ENCODE results near the gene VSIR.

The VSIR gene

DNA sequence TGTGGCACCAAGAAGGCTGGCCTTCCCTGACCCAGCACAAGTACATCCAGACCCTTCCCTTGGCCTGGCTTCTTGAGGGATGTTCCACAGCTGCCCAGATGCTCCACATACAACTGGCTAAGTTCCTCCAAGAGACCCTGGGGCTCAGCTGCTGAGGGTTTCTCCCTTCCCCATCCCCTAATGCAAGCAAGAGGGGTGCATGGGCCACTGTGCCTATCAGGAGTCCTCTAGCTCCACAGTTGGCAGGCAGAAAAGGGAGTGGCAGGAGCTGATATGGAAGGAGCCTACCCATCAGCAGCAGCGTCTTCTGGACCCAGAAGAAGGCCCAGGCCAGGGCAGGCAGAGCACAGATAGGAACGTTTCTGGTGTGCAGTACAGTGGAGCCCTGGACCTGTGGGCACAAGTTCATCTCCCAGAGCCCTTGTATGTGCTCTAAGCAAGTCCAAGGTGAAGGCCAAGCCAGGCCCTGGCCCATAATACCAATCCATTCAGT is 26.2 kb downstream of the VSIR start:
- no peak for DNase-seq (ENCODE audit: low read depth in 2 of 2)

DNA sequence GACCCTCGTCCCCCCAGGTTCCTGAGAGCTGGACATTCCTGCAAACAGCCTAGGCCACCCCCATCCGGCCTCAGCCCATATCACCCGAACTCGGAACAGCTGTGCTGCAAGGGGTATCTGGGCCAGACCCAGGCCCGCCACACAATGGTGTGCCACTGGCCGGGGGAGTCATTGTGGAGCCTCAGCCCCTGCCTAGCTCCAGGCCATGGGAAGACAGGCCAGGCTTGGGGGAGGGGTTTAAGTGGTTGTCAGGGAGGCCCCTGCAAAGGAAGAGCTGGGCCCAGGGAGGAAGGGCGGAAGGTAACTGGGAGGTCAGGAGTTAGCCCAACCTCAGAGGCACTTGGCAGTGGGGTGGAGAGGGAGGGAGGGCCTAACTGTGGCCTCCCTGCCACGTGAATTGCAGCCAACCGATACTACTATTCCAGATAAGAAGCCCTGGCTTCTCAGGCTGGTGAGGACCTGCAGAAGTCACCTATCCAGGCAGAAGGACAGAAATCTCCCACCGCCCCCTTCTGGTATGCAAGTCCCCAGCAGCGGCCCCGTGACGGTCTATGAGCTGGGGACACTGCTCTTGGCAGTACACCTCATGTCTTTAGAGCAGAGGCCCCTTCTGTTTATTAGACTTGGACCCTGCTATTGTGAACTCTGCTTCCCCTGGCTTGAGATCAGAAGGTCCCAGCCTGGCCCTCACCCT is 26.8 kb downstream of the VSIR start:
- no peak for DNase-seq (ENCODE audit: low read depth in 2 of 2)

DNA sequence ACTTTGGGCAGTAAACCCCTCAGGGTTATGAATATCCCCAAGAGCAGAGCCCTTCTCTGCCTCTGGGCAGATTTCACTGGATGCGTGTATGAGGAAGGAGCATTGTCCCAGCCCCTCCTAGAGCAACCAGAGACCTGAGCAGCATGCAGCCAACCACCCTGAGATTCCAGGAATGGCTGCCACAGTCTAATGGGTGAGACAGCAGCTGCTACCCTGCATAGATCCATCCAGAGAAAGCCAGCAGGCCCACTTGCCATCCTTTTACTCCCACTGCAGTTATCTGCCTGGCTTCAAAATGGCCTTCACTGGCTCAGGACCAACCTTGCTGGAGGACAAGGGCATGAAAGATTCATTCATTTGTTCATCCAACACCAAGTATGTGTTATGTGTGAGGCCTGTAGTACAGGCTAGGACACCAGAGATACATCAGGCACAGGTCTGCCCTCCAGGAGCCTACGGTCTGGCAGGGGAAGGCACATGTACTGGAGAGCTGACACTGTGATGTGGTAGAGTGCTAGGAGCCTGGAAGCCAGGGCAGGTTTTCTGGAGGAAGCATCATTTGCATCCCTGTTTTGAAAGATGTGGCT is 27.6 kb downstream of the VSIR start:
- DNase-seq (ENCODE audit: low read depth in 2 of 2) = no peak

DNA sequence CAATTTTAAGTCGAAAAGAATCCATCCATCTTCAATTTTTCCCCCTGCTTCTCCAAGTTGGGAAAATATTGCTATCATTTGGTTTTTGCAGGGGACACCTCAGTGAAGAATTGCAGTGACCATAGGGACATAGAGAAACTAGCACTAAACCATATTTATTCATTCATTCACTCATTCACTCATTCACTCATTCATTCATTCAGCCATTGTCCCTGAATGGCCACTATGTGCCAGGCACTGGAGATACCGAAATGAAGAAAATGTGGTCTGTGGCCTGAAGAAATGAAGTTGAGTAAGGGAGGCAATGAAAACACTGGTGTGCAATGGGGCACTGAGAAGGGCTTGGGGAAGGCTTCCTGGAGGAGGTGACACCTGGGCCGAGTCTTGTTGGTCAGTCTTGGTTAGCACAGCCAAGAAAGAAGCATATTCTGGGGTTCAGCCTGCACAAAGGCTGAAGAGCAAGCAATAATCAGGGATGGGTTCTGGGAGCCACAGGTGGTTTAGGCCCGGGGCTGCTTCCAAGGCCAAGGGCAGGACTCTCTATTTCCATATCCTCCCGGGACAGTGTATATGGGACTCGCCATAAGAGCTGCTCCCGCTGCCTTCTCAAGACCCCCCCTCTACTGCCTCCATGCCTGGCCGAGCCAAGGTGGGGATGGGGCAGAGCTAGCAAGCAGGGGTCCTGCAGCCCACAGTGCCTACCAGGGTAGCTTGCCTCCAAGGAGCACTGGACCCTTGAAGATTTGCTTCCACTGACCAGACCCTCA is 28.2 kb downstream of the VSIR start:
- no peak for DNase-seq (ENCODE audit: low read depth in 2 of 2)

DNA sequence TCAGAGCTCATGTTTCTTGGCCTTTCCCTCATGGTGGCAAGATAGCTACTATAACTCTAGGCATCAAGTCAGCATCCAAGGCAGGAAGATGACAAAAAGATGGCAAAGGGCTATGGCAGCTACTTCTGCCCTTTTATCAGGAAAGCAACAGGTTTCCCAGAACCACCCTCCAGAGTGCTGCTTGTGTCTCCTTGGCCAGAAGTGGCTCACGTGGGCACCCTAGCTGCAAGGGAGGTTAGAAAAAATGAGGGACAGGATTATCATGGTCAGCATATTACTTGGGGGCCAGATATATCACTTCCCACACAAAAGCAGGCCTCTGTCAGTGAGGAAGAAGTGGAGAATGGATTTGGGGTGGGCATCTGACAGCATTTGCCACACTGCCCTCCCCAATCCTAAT is 29.5 kb downstream of the VSIR start:
- DNase-seq (ENCODE audit: low read depth in 2 of 2) = no peak

DNA sequence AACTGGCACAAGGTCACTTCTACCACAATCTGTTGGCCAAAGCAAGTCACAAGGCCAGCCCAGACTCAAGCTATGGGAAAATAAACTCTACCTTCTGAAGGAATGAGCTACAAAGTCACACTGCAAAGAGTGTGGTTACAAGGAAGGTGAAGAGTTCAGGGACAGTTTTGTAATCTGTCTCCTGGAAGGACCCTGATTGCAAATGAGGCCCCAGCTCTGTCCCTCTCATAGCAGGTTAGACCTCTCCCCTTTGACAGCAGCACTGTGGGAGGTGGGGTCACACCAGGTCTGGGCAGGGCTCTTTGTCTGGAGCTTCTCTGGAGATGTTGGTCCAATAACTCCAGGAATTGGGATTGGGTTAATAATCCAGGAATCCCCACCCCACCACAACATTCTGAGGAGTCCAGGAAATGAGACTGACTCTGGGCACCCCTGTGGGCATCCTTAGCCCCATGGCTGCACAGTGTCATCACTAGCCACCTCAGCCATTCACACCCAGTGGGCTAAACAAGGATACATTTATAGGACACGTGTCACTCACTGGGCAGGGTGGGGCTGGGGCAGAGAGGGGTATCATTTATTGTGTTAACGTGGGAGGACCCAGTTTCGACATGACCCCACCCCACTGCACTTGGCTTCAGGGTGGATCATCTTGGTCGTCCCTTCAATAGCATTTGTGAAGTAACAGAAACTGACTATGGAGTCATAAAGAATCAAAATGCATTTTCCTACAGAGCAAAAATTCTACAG is 30.1 kb downstream of the VSIR start:
- DNase-seq (ENCODE audit: low read depth in 2 of 2) = no peak

DNA sequence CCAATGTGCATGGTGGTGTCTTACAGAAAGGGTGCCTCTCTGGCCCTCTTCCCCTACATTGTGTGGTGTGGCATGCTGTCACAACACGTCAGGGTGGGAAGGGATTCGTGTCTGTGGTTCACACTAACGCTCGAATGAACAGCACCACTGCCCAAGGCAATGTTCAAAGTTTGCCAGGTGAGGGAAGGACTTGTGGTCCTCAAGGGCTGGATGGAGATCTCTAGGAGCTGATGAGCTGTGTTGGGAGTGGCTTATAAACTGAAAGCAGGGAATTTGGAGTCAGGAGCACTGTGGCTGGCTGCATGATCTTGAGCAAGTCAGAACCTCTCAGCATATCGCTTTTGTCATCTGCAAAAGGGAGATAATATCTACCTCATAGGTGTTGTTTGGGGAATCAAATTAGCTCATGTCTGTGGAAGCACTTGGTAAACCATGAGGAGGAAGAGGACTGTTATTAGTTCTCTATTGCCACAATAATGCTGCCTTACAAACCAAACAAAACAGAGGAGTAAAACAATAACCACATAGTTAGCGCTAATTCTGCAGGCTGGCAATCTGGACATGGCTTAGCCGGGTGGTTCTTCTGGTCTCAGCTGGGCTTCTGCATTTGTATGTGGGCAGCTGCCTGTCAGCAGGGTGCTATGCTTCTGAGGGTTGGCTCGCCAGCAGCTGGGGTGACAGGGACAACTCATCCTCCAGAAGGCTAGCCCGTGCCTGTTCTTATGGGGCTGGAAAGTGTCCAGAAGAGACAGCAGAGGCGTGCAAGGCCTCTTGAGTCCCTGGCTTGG is 30.8 kb downstream of the VSIR start:
- no peak for DNase-seq (ENCODE audit: low read depth in 2 of 2)

DNA sequence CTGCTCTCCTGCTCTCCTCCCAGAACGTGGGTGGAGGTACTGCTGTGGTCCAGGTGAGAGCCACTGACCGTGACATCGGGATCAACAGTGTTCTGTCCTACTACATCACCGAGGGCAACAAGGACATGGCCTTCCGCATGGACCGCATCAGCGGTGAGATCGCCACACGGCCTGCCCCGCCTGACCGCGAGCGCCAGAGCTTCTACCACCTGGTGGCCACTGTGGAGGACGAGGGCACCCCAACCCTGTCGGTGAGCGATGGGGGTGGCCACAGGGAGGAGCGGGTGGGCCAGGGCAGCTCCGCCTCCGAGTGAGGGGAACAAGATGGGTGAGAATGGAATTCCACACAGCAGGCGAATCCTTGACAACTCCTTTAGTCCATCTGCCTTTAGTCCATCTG is 31.6 kb downstream of the VSIR start:
- no peak for DNase-seq (ENCODE audit: low read depth in 2 of 2)

DNA sequence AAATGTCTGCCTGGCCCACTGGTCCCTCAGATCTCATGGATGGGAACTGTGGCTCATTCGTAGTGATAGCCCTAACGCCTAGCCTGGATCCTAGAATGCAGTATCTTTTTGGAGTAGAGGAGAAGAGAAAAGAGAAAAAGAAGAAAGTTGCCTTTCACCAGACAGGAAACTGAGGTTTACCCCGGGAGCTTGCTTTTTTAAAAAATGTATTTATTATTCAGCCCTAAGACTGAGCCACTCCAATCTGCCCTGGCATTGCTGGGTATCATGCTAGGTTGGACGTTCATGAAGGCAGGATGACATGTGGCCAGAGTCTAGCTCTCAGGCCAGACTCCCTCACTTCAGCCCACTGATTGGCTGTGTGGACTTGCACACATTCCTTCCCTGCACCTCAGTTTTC is 32.3 kb downstream of the VSIR start:
- no peak for DNase-seq (ENCODE audit: low read depth in 2 of 2)

DNA sequence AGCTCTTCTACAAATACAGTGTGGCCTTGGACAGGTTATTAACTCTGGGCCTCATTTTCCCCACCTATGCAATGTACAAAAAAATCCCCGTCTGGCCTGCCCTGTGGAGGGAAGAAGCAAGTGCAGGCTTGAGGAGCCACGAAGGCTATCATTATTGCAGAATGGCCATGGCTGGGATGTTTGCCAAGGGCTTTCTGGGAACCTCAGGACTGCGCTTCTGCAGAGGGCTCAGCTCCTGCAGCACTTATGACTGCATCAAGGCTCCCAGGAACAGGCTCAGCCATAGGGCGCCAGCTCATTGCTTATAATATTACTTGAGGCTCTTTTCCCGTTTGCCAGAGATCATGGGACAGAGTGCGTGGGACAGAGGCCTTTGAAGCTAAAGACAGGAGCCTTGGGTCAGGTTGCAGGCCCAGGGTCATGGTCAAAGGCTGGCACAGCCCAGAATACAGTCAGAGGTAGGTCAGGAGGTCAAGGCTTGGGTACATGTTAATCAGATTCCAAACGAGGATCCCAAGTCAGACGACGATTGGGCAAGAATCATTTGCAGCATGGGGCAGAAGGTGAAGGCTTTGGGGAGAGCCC is 33.2 kb downstream of the VSIR start:
- no peak for DNase-seq (ENCODE audit: low read depth in 2 of 2)

DNA sequence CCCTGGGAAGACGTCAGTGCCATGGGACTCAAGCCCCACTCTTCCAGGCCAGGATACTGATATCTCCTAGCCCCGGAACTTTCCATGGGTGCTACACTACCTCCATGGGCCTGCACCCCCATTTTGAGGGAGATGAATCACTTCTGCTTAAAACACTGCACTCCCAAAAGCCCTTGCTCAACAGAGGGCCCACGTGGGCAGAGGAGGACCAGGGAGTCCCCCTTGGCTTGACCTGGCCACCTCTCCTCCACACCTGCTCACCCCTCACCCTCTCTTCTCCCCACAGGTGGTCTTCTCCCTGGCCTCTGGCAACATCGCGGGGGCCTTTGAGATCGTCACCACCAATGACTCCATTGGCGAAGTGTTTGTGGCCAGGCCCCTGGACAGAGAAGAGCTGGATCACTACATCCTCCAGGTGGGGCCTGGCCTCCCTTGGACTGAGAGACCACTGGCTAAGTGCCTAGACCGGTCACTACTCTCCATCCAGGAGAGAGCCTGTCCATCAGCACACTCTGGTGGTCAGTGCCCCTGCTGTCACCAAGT is 33.9 kb downstream of the VSIR start:
- DNase-seq (ENCODE audit: low read depth in 2 of 2) = no peak

DNA sequence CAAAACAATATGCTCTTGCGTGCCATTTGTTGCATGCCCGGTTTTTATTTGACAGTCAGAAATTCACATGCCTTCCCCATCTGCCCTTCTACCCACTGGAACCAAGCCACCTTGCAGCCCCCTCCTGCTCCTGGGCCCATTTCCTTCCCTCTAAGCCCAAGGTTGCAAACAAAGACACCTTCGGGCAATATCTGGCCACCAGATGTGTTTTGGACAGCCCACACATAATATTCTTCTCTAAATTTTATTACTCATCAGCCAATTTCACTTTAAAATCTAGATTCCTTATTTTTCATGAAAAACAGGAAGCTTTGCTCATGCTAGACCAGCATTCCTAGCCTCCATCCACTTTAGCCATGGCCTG is 35.5 kb downstream of the VSIR start:
- no peak for DNase-seq (ENCODE audit: low read depth in 2 of 2)

DNA sequence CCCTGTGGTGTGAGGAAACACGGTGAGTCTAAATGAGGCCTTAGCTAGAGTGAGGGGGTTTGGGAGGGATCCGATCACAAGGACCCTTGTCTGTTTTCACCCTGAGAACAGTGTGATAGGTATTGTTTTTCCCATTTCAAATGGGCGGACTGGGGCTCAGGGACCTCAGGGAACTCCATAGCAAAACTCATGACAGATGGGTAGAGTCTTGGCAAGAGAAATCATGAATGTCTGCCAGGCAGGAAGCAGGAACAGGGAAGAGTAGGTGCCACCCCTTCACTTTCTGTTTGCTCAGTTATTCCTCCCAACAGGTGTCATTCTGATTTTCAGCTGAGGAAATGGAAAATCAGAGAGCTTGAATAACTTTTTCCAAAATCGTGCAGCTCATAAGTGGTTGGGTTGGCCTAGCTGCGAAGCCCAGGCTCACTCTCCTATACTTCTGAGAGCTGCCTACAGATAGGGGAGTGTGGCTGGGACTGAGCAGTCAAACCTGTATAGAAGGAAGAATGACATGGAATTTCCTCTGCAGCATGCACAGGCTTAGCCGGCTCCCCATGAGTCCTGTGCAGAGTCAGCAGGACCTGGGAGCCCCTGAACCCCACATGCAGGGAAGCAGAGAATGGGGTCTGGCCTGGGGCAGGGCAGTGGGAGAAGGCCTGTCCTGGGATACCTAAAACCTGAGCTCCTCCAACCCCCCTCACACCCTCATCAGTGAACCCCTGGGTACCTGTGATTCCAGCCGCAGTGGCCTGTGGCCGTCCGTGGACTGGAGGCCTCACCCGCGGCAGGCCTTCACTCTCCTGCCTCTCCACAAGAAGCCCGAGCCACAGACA is 36.1 kb downstream of the VSIR start:
- DNase-seq (ENCODE audit: low read depth in 2 of 2) = no peak

DNA sequence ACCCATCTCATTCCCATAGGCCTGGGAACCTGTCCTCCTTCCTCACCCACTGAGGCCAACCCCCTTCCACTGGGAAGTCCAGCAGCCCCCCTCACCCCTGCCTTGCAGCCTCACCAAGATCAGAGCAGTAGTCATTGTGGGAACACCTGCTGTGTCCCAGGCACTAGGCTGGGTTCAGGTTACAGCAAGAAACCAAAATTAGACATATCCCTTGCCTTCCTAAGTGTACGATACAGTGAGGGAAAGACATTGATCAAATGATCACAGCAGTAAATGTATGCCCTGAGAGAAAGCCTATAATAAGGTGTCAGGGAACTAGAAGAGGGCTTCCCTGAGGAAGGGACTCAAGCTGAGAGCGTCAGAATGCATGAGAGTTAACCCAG is 36.8 kb downstream of the VSIR start:
- DNase-seq (ENCODE audit: low read depth in 2 of 2) = no peak

DNA sequence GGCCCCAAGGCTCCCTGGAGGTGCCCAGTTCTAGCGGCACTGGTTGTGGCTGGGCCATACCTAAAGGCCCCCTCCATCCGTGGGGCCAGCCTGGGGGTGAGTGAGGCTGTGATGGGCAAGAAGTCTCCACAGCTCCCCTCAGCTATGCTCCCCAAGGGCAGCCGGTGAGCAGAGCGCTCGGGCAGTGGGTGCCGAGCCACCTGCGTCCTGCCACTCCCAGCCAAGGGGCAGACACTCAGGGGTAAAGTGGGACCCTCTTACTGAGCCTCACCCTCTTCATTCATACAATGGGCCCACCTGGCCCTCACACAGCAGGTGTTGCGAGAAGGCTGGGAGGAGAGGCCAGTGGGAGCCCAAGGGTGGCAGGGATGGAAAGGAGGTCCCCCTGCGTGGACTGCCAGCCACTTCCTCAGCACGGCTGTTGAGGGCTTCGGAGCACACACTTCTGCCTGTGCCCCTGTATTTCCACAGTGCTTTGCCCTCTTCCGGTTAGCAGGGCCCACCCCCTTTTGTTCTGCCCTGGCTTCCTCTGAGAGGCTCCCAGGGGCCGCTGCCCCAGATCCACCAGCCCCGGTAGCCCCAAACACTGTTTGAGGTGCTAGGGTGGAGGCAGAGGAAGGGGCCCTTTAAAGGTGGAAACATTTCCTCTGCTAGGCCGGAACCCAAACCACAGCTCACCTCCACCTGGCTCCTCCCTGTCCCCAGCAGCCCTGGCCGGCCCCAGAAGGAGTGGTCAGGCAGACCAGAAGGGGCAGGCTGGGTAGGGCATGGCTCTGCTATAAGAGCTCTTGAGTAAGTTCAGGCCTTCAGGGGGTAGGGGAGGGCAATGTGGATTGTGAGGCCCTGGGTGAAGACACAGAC is 37.4 kb downstream of the VSIR start:
- no peak for DNase-seq (ENCODE audit: low read depth in 2 of 2)

DNA sequence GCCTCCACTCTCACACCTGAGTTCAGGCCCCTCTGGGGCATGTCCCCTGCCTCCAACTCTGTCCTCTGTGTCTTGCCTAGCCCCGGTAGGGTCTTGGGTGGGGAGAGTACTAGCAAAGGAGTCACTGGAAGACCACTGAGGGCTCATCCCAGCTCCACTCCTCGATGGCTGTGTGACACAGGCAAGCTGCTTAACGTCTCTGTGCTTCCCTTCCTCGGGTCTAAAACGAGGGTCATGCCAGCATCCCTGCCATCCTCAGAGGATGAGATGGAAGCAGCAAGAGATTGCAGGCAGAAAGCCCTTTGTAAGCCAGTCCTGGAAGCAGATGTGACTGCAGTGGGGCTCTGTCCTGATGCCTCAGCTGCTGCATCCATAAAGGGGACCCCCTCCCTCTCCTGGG is 38.5 kb downstream of the VSIR start:
- DNase-seq (ENCODE audit: low read depth in 2 of 2) = no peak

DNA sequence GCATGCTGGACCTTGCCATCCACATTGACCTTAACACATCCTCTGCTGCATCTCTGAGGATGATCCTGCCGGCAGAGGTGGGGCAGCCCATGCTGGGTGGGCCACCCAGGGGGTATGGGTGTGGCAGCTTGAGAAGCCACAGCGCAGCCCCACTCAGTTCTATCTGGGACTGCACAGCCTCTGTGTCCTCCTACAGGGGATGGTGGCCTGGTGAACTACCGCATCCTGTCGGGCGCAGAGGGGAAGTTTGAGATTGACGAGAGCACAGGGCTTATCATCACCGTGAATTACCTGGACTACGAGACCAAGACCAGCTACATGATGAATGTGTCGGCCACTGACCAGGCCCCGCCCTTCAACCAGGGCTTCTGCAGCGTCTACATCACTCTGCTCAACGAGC is 41.5 kb downstream of the VSIR start:
- DNase-seq (ENCODE audit: low read depth in 2 of 2) = no peak

DNA sequence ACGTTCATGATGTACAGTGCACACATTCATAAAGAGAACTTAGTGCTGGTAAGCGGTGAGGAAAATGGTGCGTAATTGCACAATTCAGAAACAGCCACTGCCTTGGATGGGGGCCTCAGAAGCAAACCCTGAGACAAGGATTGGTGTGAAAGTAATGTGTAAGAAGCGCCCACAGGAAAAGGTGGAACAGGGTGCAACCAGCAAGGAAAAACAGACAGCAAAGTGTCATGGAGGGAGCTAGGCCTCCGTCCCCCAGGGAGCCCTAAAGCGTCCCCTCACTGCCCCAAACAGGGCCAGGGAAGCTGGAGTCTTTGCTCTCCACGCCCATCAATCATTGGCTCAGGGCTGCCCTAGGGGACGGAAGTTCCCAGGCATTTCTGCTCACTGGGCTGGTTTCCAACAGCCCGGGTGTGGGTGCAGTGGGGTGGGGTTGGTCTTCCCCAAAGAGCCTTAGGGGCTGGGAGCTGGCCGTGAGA is 44.1 kb downstream of the VSIR start:
- no peak for DNase-seq (ENCODE audit: low read depth in 2 of 2)
